ENCODE measurements around the gene CFAP99.
"Not testable (repeated sequence)": the region's sequence is repeated elsewhere in the genome, so short reads cannot be mapped to it uniquely, and the experiment has no call there.

Gene CFAP99

GRCh38 chr4:2375427-2375826 lies 43.3 kb upstream of the CFAP99 start:
- H3K27ac Mint-ChIP-seq = no peak overlapping the region
- TF ChIP-seq CTCF (IDR thresholded peaks at IDR 0.05; ENCODE audit: unreplicated experiment in 3 of 3) = no peak
- H3K4me3 Mint-ChIP-seq = no peak overlapping the region
- peaks cover 7% of the 10 kb centered on the region for H3K9me3 Mint-ChIP-seq
- H3K27me3 Mint-ChIP-seq (ENCODE audit: low read depth) = peaks cover 7% of the 10 kb centered on the region
- no peaks in the 10 kb centered on the region for H3K36me3 Mint-ChIP-seq (ENCODE audit: low read depth)
- H3K4me1 Mint-ChIP-seq = peaks cover 5% of the 10 kb centered on the region

- Mint-ChIP-seq H3K9me3 (peaks cover 13% of the 10 kb centered on the region), H3K36me3 (ENCODE audit: low read depth) (no peaks in the 10 kb centered on the region), H3K4me3 (no peak overlapping the region), H3K4me1 (peaks cover 5% of the 10 kb centered on the region), H3K27me3 (ENCODE audit: low read depth) (peaks cover 7% of the 10 kb centered on the region), H3K27ac (no peak overlapping the region)
- no peak for TF ChIP-seq CTCF (IDR thresholded peaks at IDR 0.05; ENCODE audit: unreplicated experiment in 3 of 3)
These were observed 41.5 kb upstream of the CFAP99 start for GRCh38 chr4:2377241-2377640.

GRCh38 chr4:2378401-2378800 lies 40.4 kb upstream of the CFAP99 start:
- no peaks in the 10 kb centered on the region for H3K36me3 Mint-ChIP-seq (ENCODE audit: low read depth)
- H3K27me3 Mint-ChIP-seq (ENCODE audit: low read depth) = peaks cover 14% of the 10 kb centered on the region
- no peak for TF ChIP-seq CTCF (IDR thresholded peaks at IDR 0.05; ENCODE audit: unreplicated experiment in 3 of 3)
- H3K4me3 Mint-ChIP-seq = no peak overlapping the region
- peaks cover 13% of the 10 kb centered on the region for H3K9me3 Mint-ChIP-seq
- H3K27ac Mint-ChIP-seq = no peak overlapping the region
- peaks cover 11% of the 10 kb centered on the region for H3K4me1 Mint-ChIP-seq

GRCh38 chr4:2378898-2379297 lies 39.9 kb upstream of the CFAP99 start:
- H3K36me3 Mint-ChIP-seq (ENCODE audit: low read depth) = no peaks in the 10 kb centered on the region
- peaks cover 15% of the 10 kb centered on the region for H3K27me3 Mint-ChIP-seq (ENCODE audit: low read depth)
- no peak overlapping the region for H3K4me3 Mint-ChIP-seq
- peaks cover 11% of the 10 kb centered on the region for H3K4me1 Mint-ChIP-seq
- TF ChIP-seq CTCF (IDR thresholded peaks at IDR 0.05; ENCODE audit: unreplicated experiment in 3 of 3) = no peak
- H3K9me3 Mint-ChIP-seq = peaks cover 11% of the 10 kb centered on the region
- no peak overlapping the region for H3K27ac Mint-ChIP-seq

GRCh38 chr4:2380589-2380988 lies 38.2 kb upstream of the CFAP99 start:
- not testable (repeated sequence) for H3K9me3 Mint-ChIP-seq; H3K36me3 Mint-ChIP-seq (ENCODE audit: low read depth); H3K4me3 Mint-ChIP-seq; H3K27ac Mint-ChIP-seq
- Mint-ChIP-seq H3K27me3 (ENCODE audit: low read depth) (peaks cover 12% of the 10 kb centered on the region), H3K4me1 (peaks cover 17% of the 10 kb centered on the region)

DNA sequence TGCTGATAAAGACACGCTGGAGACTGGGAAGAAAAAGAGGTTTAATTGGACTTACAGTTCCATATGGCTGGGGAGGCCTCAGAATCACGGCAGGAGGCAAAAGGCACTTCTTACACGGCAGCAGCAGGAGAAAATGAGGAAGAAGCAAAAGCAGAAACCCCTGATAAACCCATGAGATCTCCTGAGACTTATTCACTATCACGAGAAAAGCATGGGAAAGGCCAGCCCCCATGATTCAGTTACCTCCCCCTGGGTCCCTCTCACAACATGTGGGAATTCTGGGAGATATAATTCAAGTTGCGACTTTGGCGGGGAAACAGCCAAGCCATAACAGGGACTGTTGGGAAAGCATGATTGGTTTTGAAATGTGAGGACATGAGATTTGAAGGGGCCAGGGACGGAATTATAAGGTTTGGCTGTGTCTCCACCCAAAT lies 36.0 kb upstream of the CFAP99 start:
- peaks cover 14% of the 10 kb centered on the region for H3K4me1 Mint-ChIP-seq
- H3K27ac Mint-ChIP-seq = peak overlapping the region in 1 of 3 experiments; percentile 5
- not testable (repeated sequence) for H3K9me3 Mint-ChIP-seq; H3K4me3 Mint-ChIP-seq; H3K36me3 Mint-ChIP-seq (ENCODE audit: low read depth)
- H3K27me3 Mint-ChIP-seq (ENCODE audit: low read depth) = peaks cover 16% of the 10 kb centered on the region

- not testable (repeated sequence) for H3K9me3 Mint-ChIP-seq; H3K4me3 Mint-ChIP-seq; H3K36me3 Mint-ChIP-seq (ENCODE audit: low read depth); H3K27ac Mint-ChIP-seq
- Mint-ChIP-seq H3K4me1 (peaks cover 16% of the 10 kb centered on the region), H3K27me3 (ENCODE audit: low read depth) (peaks cover 19% of the 10 kb centered on the region)
These were observed 35.5 kb upstream of the CFAP99 start for GRCh38 chr4:2383220-2383631.

DNA sequence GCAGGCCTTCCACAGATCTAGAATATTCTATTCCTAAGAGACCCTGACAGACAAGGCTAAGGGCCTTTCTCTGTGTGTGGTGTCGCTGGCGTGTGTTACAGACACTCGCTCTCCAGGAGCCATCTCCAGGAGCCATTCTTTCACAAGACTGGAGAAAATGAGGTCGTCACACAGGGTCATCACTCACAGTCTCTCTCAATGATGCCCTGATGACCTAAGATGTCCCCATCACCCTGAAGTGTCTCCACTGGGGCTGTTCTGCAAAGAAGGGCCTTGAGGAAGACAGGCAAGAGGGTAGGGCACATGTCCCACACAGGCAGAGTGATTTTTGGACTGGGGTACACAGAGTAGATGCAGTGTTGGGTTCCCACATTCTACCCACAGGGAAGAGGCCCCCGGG lies 35.0 kb upstream of the CFAP99 start:
- no peak overlapping the region for H3K27ac Mint-ChIP-seq
- H3K4me1 Mint-ChIP-seq = peaks cover 22% of the 10 kb centered on the region
- H3K4me3 Mint-ChIP-seq = no peak overlapping the region
- H3K27me3 Mint-ChIP-seq (ENCODE audit: low read depth) = peaks cover 24% of the 10 kb centered on the region
- peaks cover 6% of the 10 kb centered on the region for H3K9me3 Mint-ChIP-seq
- no peak for TF ChIP-seq CTCF (IDR thresholded peaks at IDR 0.05; ENCODE audit: unreplicated experiment in 3 of 3)
- no peaks in the 10 kb centered on the region for H3K36me3 Mint-ChIP-seq (ENCODE audit: low read depth)

All from nephron (organoid).